Measurements from ENCODE around the gene BRF1.

The BRF1 gene

GRCh38 chr14:105172476-105172875 is 128.3 kb downstream of the BRF1 start:
- TF ChIP-seq RAD21 (IDR thresholded peaks at IDR 0.05; ENCODE audit: low read depth) (no peak), TEAD4 (IDR thresholded peaks at IDR 0.05) (no peak), CEBPB (IDR thresholded peaks at IDR 0.05) (no peak), CREB1 (IDR thresholded peaks at IDR 0.05; ENCODE audit: low read depth) (no peak), ZBTB7A (IDR thresholded peaks at IDR 0.05; ENCODE audit: low read depth) (no peak), MAX (IDR thresholded peaks at IDR 0.05) (no peak), TCF12 (IDR thresholded peaks at IDR 0.05; ENCODE audit: low read depth) (no peak), EP300 (IDR thresholded peaks at IDR 0.05; ENCODE audit: borderline replicate concordance) (no peak), YY1 (IDR thresholded peaks at IDR 0.05; ENCODE audit: low read depth) (no peak), TAF1 (IDR thresholded peaks at IDR 0.05; ENCODE audit: low read depth) (no peak), NFIC (IDR thresholded peaks at IDR 0.05) (no peak), USF1 (IDR thresholded peaks at IDR 0.05) (no peak), EGR1 (IDR thresholded peaks at IDR 0.05) (no peak), FOXM1 (IDR thresholded peaks at IDR 0.05; ENCODE audit: borderline replicate concordance, low read depth) (no peak)
- TF ChIP-seq, protein P1, sequence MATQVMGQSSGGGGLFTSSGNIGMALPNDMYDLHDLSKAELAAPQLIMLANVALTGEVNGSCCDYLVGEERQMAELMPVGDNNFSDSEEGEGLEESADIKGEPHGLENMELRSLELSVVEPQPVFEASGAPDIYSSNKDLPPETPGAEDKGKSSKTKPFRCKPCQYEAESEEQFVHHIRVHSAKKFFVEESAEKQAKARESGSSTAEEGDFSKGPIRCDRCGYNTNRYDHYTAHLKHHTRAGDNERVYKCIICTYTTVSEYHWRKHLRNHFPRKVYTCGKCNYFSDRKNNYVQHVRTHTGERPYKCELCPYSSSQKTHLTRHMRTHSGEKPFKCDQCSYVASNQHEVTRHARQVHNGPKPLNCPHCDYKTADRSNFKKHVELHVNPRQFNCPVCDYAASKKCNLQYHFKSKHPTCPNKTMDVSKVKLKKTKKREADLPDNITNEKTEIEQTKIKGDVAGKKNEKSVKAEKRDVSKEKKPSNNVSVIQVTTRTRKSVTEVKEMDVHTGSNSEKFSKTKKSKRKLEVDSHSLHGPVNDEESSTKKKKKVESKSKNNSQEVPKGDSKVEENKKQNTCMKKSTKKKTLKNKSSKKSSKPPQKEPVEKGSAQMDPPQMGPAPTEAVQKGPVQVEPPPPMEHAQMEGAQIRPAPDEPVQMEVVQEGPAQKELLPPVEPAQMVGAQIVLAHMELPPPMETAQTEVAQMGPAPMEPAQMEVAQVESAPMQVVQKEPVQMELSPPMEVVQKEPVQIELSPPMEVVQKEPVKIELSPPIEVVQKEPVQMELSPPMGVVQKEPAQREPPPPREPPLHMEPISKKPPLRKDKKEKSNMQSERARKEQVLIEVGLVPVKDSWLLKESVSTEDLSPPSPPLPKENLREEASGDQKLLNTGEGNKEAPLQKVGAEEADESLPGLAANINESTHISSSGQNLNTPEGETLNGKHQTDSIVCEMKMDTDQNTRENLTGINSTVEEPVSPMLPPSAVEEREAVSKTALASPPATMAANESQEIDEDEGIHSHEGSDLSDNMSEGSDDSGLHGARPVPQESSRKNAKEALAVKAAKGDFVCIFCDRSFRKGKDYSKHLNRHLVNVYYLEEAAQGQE (IDR thresholded peaks at IDR 0.05; ENCODE audit: low read depth): no peak

DNA sequence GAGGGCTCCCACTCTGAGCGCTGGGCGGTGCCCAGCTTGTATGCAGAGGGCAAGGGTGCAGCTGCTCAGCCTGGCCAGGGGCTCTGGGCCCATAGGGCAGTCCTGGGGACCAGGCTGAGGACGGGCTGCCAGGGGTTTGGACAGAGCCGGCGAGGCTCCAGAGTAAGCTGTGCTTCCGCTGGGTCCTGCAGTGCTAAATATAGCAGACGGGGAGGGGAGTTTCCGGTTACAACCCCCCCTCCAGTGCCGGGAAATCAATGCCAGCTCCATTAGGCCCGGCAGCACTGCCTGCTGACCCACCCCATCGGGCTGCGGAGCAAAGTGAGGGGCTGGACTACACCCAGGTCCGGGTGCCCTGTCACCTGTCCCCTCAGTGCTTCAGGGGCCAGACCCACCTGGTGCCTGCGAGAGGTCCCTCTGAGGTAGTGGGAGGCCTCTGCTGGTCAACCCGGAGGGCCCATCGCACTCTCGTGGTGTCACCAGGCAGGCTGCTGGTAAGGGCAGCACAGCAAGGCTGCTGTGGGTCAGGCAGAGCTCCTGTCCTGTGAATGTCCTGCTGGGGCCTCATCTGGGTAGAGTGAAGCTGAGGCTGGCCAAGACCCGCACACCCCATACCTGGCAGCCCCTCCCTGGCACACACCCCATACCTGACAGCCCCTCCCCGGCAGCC is 129.7 kb downstream of the BRF1 start:
- no peak for TF ChIP-seq RAD21 (IDR thresholded peaks at IDR 0.05; ENCODE audit: low read depth)
- no peak for TF ChIP-seq YY1 (IDR thresholded peaks at IDR 0.05; ENCODE audit: low read depth)
- TF ChIP-seq ZBTB7A (IDR thresholded peaks at IDR 0.05; ENCODE audit: low read depth): no peak
- TF ChIP-seq NFIC (IDR thresholded peaks at IDR 0.05): no peak
- no peak for TF ChIP-seq MAX (IDR thresholded peaks at IDR 0.05)
- no peak for TF ChIP-seq TEAD4 (IDR thresholded peaks at IDR 0.05)
- TF ChIP-seq USF1 (IDR thresholded peaks at IDR 0.05): no peak
- TF ChIP-seq FOXM1 (IDR thresholded peaks at IDR 0.05; ENCODE audit: borderline replicate concordance, low read depth): no peak
- no peak for TF ChIP-seq TCF12 (IDR thresholded peaks at IDR 0.05; ENCODE audit: low read depth)

- TF ChIP-seq EGR1 (IDR thresholded peaks at IDR 0.05) (peak; percentile 73), USF1 (IDR thresholded peaks at IDR 0.05) (no peak), ZBTB7A (IDR thresholded peaks at IDR 0.05; ENCODE audit: low read depth) (0 out of 2 replicates have a peak, but pooled peaks have one; percentile 10)
Observed at GRCh38 chr14:105169776-105170655, 130.8 kb downstream of the BRF1 start.

DNA sequence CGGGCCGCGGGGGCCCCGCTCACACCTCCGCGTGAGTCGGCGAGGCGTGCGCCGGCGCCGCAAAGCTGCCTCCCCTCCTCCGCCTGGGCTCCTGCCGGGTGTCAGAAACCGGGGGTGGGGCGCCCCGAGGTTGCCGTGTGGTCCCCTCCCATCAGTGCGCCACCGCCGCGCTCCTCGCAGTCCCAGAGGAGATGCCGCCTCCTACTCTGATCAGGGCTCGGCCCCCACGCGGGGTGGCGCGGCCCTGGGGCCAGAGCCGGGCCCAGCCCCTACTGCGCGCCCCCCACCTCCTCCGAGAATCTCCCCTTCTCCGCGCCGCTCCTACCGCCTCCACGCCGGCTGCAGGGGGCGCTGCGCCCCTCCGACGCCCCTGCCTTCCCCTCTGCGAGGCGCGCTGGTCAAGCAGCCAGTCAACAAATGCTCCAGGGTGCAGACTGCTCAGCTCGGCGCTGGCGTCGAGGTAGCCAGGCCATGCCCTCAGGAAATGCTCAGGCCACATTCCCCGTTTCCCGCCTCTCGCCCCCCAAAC is 131.8 kb downstream of the BRF1 start:
- peak; percentile 16; the same call in 1 of the 2 replicates for TF ChIP-seq MAX (IDR thresholded peaks at IDR 0.05)
- TF ChIP-seq RAD21 (IDR thresholded peaks at IDR 0.05; ENCODE audit: low read depth): peak; percentile 11; the same call in 1 of the 2 replicates
- no peak for TF ChIP-seq YY1 (IDR thresholded peaks at IDR 0.05; ENCODE audit: low read depth)
- TF ChIP-seq TCF12 (IDR thresholded peaks at IDR 0.05; ENCODE audit: low read depth): no peak
- TF ChIP-seq ZBTB7A (IDR thresholded peaks at IDR 0.05; ENCODE audit: low read depth): peak; percentile 60

- TF ChIP-seq TAF1 (IDR thresholded peaks at IDR 0.05; ENCODE audit: low read depth) (0 out of 2 replicates have a peak, but pooled peaks have one; percentile 42), MAX (IDR thresholded peaks at IDR 0.05) (no peak)
Observed at GRCh38 chr14:105168496-105168978, 132.3 kb downstream of the BRF1 start, which contains the start of gene JAG2. Gene JAG2 (minus strand): TSS chr14:105168776. CDS start chr14:105168420, 356 bp downstream.

DNA sequence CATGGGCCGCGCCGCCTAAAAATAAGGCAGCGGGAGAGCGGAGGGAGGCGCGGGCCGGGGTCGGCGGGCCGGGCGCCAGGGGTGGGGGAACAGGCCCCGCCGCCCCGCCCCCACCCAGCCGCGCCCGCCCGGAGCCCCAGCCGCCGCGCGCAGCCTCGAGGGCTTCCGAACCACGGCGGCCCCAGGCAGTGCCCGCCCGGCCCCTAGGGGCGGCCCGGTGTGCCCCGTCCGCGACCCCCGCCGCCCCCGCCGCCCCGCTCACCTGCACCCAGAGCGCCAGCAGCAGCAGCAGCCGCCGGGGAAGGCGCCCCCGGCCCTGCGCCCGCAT is 132.7 kb downstream of the BRF1 start:
- no peak for TF ChIP-seq NFIC (IDR thresholded peaks at IDR 0.05)
- no peak for TF ChIP-seq USF1 (IDR thresholded peaks at IDR 0.05)
- TF ChIP-seq RAD21 (IDR thresholded peaks at IDR 0.05; ENCODE audit: low read depth): no peak
- no peak for TF ChIP-seq ZBTB7A (IDR thresholded peaks at IDR 0.05; ENCODE audit: low read depth)
- no peak for TF ChIP-seq TEAD4 (IDR thresholded peaks at IDR 0.05)
- TF ChIP-seq EGR1 (IDR thresholded peaks at IDR 0.05): no peak
- TF ChIP-seq TCF12 (IDR thresholded peaks at IDR 0.05; ENCODE audit: low read depth): no peak
- TF ChIP-seq, protein P1 (IDR thresholded peaks at IDR 0.05; ENCODE audit: low read depth): no peak
- TF ChIP-seq CEBPB (IDR thresholded peaks at IDR 0.05): no peak

Measured in Ishikawa (cell line).